ENCODE results near the gene ARIH1.

GRCh38 chr15:72614810-72615532 lies 140.8 kb downstream of the ARIH1 start:
- TF ChIP-seq POLR2AphosphoS5 (IDR thresholded peaks at IDR 0.05; ENCODE audit: low read depth, low read length), result no peak
- TF ChIP-seq TAF1 (IDR thresholded peaks at IDR 0.05; ENCODE audit: borderline replicate concordance, insufficient read depth, low read length), result no peak
